ENCODE results near the gene SLC15A3.

GRCh38 chr11:60924906-60925853 lies 26.8 kb downstream of the SLC15A3 start:
- TF ChIP-seq ZNF565 (CRISPR knock-in tag; conservative IDR thresholded peaks at IDR 0.05; ENCODE audit: low read depth) (no peak), OSR1 (CRISPR knock-in tag; IDR thresholded peaks at IDR 0.05) (no peak), CSDC2 (CRISPR knock-in tag; IDR thresholded peaks at IDR 0.05) (no peak), RARB (CRISPR knock-in tag; IDR thresholded peaks at IDR 0.05) (no peak), ZNF8 (CRISPR knock-in tag; IDR thresholded peaks at IDR 0.05) (no peak), GLIS3 (CRISPR knock-in tag; IDR thresholded peaks at IDR 0.05) (no peak)
